Activated naive CD8-positive, alpha-beta T cell treated with anti-CD3 and anti-CD28 coated beads, Interleukin-2, amount 10 ng/mL, durations not matched to agents 7 days and 5 days (primary cell): ENCODE data around the gene VWA5B1. TPM values are rescaled to one million over a fixed set of nuclear protein-coding genes. Genes with fewer than 3 reads are reported as not detected.

Experiments used
- ATAC-seq: fragments of 150-1000 bp; cut with Tn5 transposase; one replicate; pipeline ENCODE4 v1.10.0; 2021; ENCODE audit warnings: low read depth, moderate library complexity
- POLR2A ChIA-PET: fragments of 350-600 bp; sonication (Branson Sonifier 250); formaldehyde crosslinking; loops from one replicate; lab custom pipeline; 2021; ENCODE audit warnings: antibody characterized with exemption; lab: Charles Lee
- DNase-seq: peaks from one replicate; pipeline ENCODE4 v3.0.0; 2021
- H3K27ac Mint-ChIP-seq: one replicate; pipeline ENCODE4 v1.8.0; 2022; ENCODE audit warnings: mild to moderate bottlenecking, mixed read lengths
- H3K27me3 Mint-ChIP-seq: one replicate; pipeline ENCODE4 v1.8.0; 2022; ENCODE audit warnings: mild to moderate bottlenecking, moderate library complexity, mixed read lengths
- H3K36me3 Mint-ChIP-seq: one replicate; pipeline ENCODE4 v1.8.0; 2021; ENCODE audit warnings: mild to moderate bottlenecking, mixed read lengths
- H3K4me1 Mint-ChIP-seq: one replicate; pipeline ENCODE4 v1.8.0; 2021; ENCODE audit warnings: mixed read lengths
- H3K4me3 Mint-ChIP-seq: one replicate; pipeline ENCODE4 v1.8.0; 2022; ENCODE audit warnings: mild to moderate bottlenecking, moderate library complexity, mixed read lengths
- H3K9me3 Mint-ChIP-seq: one replicate; pipeline ENCODE4 v1.8.0; 2021; ENCODE audit warnings: mixed read lengths
- total RNA-seq, 2 experiments: library from RNA; stranded (reverse); gene quantifications; one replicate each; pipeline ENCODE4 v1.2.3, GENCODE V29; 2021

VWA5B1 gene
- total RNA-seq, 2 experiments from 2014 or later: not detected

DNA sequence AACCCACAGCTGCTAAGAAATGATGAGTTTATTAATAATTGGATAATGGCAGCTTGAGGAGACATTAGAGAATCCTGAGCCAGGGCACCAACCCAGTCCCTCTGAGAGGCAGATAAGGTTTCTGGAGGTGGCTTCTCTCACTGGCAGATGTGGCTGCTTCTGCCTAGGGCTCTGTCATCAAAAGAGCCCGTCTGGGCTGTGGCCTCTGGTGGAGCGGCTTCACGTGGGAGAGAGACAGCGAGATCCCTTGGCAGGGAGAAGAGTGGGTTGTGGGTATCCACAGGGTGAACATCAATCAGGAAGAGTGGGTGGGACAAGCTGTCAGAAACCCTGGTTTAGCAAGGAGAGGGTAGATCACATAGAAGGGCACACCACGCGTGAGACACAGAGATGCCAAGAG lies 30.0 kb downstream of the VWA5B1 start:
- Mint-ChIP-seq H3K9me3 (no peaks in the 10 kb centered on the region), H3K4me1 (peaks cover 20% of the 10 kb centered on the region), H3K27ac (peak overlapping the region; percentile 3), H3K4me3 (no peak overlapping the region), H3K36me3 (no peaks in the 10 kb centered on the region), H3K27me3 (peaks cover 8% of the 10 kb centered on the region)
- DNase-seq (no peak), ATAC-seq (no peak)
- POLR2A ChIA-PET: interaction anchor here (0.6 kb wide), 1 partner anchor 347 kb away, joined by 3 read pairs; no protein-coding TSS in a partner anchor

DNA sequence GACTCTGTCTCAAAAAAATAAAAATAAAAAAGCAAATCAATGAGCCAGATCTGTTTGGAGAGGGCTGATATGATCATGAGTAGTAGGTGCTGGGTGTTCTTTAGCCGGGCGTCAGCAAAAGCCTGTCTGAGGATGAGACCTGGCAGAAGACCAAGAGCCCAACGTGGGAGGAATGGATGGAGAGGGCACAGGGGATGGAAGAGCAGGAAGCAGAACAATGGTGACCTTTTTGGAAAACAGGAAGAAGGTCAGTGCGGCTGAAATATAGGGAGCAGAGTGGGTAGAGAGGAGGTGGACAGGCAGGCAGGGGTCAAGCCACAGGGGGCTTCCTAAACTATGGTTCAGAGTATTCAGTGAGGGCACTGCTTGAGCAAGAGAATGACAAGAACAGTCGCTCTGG lies 30.9 kb downstream of the VWA5B1 start:
- Mint-ChIP-seq H3K27me3 (peaks cover 16% of the 10 kb centered on the region), H3K4me3 (peak overlapping the region; percentile 67), H3K9me3 (no peaks in the 10 kb centered on the region), H3K27ac (peak overlapping the region; percentile 82), H3K4me1 (peaks cover 20% of the 10 kb centered on the region), H3K36me3 (no peaks in the 10 kb centered on the region)
- POLR2A ChIA-PET: no interaction called here
- no peak for DNase-seq
- ATAC-seq: no peak

DNA sequence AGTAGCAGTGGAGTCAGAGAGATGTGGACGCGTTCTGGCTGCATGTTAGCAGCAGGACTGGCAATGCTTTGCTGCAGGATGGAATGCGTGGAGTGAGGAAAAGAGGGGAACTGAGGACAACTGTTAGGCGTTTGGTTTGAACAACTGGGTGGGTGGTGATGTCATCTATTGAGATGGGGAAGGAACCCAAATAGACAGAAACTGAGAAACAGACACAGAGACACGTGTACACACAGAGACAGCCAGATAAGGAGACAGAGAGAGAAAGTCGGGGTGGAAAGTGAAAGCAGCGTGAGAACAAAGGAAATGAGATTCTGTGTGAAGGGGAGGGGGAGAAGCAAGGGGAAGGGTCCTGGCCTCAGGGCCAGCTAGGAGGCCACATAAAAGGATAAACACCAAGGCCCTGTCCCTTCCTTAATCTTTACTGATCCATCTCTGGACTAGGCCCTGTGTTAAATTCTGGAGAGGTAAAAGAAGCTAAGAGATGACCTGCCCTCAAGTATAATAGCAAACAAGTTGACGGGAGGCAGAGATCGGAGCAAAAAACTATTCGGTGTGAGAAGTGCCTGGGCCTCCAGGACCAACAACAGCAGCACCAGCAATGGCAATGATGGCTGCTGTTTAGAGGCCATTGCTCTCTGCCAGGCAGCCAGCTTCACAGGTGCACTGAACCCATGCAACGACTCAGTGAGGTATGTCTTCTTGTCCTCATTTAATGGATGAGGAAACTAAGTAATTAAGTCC lies 31.6 kb downstream of the VWA5B1 start:
- Mint-ChIP-seq H3K27me3 (peaks cover 17% of the 10 kb centered on the region), H3K9me3 (no peaks in the 10 kb centered on the region), H3K36me3 (no peaks in the 10 kb centered on the region), H3K4me1 (peaks cover 20% of the 10 kb centered on the region), H3K27ac (peak overlapping the region; percentile 82), H3K4me3 (peak overlapping the region; percentile 67)
- POLR2A ChIA-PET: no interaction called here
- peak; percentile 47 for ATAC-seq
- no peak for DNase-seq

DNA sequence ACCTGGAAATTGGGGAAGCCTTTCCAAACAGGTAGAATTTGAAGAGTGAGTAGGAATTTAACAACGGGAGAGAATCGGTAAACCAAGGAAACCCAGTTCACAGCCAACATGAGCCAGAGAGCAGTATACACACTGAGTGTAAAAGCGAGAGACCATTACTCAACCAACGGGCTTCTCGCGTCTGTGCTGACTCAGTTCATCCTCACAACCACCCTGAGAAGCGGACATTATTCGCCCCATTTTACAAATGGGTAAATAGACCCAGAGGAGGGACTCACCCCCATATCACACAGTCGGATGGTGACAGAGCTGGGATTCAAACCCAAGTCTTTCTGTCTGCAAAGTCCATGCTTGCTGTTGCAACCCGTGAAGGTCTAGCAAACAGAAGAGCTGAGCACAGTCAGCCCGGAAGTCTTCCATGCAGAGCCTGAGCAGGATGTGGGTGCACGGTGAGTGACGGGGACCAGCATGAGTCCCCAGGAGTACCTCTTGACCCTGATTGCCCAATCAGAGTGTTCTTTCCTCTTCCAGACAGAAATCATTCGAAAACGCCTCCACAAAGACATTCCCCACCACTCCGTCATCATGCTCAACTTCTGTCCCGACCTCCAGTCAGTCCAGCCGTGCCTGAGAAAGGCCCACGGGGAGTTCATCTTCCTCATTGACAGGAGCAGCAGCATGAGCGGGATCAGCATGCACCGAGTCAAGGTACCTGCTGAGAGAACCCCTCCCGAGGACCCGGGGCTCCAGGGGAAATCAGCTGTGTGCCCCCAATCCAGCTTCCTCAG lies 32.3 kb downstream of the VWA5B1 start:
- peak overlapping the region; percentile 82 for H3K27ac Mint-ChIP-seq
- H3K36me3 Mint-ChIP-seq: no peaks in the 10 kb centered on the region
- peak overlapping the region; percentile 67 for H3K4me3 Mint-ChIP-seq
- H3K27me3 Mint-ChIP-seq: peaks cover 25% of the 10 kb centered on the region
- no peaks in the 10 kb centered on the region for H3K9me3 Mint-ChIP-seq
- POLR2A ChIA-PET: no interaction called here
- ATAC-seq (peak; percentile 85), DNase-seq (no peak)
- H3K4me1 Mint-ChIP-seq: peaks cover 20% of the 10 kb centered on the region

DNA sequence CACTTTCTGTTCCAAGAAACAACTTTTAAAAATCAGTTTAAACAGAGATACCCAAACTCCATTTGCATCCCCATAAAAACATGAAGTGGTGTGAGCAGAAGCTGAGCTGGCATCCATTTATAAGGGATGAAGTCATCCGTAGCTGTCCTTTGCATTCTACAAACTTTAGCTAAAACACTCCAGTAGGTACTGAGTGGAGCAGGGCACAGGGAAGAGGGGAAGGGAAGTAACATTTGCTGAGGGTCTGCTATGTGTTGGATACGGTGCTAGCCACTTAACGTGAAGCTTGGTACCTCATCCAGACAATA lies 32.9 kb downstream of the VWA5B1 start:
- Mint-ChIP-seq H3K36me3 (no peaks in the 10 kb centered on the region), H3K4me1 (peaks cover 20% of the 10 kb centered on the region), H3K27me3 (peaks cover 26% of the 10 kb centered on the region), H3K27ac (no peak overlapping the region), H3K9me3 (no peaks in the 10 kb centered on the region), H3K4me3 (no peak overlapping the region)
- POLR2A ChIA-PET: no interaction called here
- ATAC-seq: no peak
- no peak for DNase-seq

DNA sequence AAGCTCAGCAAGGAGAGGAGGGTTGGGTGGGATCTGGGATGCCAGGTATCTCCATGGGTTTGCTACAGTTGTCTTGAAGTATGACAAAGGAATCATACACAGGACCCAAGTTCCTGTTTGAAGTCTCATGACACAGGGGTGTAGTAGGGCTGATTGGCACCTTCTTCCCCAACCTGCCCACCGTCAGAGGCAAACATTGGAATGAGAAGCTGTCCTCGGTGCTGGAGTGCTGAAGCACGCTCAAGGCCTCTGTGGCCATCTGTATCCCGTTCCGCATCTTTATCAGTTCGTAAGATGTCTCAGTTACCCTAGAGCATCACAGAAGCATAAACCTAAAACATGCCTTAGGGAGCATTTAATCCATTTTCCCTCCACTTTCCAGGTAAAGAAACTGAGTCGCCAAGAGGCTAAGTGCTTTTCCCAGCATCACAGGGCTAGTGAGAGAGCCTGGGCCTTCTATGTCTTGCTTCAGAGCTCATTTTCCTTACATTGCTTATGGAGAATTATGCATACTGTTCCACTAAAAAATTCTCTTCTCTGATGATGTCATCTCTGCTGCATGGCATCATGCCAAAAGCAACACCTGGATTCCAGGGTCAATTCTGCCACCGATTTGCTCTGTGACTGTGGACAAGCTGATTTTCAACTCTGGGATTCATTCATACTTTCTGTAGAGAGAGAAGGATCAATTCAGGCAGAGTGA lies 34.2 kb downstream of the VWA5B1 start:
- Mint-ChIP-seq H3K4me1 (peaks cover 20% of the 10 kb centered on the region), H3K4me3 (no peak overlapping the region), H3K27me3 (peaks cover 26% of the 10 kb centered on the region), H3K9me3 (no peaks in the 10 kb centered on the region), H3K27ac (no peak overlapping the region), H3K36me3 (no peaks in the 10 kb centered on the region)
- no peak for DNase-seq
- POLR2A ChIA-PET: no interaction called here
- ATAC-seq: no peak

DNA sequence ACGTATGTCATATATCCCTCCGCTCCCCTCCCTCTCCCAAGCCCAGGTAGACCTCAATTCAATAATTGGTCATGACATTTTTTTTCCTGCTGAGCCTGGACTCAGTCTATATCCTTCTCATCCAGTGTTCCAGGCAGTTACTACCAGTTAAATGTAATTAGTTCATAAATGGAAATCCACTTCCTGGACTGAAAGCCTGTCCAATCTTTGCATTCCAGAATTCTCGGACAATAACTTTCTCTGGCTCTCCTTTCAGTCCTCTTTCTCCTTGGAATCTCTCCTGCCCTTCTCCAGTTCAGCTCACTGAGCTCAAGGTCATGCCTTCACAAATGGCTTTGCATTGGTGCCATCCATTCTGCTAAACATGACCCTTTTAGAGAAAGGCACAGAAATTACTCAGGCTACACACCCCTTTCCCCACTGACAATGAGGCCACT lies 34.8 kb downstream of the VWA5B1 start:
- Mint-ChIP-seq H3K9me3 (no peaks in the 10 kb centered on the region), H3K4me3 (no peak overlapping the region), H3K36me3 (no peaks in the 10 kb centered on the region), H3K27me3 (peaks cover 26% of the 10 kb centered on the region), H3K4me1 (peaks cover 20% of the 10 kb centered on the region), H3K27ac (no peak overlapping the region)
- POLR2A ChIA-PET: no interaction called here
- ATAC-seq (no peak), DNase-seq (no peak)

DNA sequence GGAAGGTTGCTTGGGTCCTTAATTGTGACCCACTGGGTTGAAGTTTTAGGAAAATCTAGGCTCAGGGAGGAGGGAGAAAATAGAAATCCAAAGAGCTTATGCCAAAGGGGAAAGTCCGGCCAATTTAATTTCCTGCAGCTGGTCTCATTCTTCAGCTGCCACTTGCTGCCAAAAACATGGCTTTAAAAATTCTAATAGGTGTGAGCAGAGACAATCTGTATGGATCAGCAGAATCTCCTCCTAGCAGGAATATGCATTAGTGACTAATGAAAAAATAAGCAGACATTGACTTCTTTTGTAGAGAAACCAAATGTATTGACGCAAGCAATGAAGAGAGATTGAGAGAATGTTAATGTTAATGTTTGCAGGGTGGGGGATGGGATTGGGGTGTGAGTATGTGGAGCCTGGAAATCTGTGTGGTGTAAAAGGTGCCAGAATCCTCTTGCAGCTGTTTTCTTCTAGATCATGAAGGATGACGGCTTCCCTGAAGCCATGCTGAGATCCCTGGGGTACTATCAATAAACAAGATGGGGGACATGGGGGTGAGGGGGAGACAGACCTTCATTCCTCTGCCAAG lies 35.3 kb downstream of the VWA5B1 start:
- H3K27me3 Mint-ChIP-seq: peaks cover 26% of the 10 kb centered on the region
- H3K4me3 Mint-ChIP-seq: no peak overlapping the region
- H3K9me3 Mint-ChIP-seq: no peaks in the 10 kb centered on the region
- H3K4me1 Mint-ChIP-seq: peaks cover 18% of the 10 kb centered on the region
- DNase-seq (no peak), ATAC-seq (no peak)
- H3K27ac Mint-ChIP-seq: no peak overlapping the region
- no peaks in the 10 kb centered on the region for H3K36me3 Mint-ChIP-seq
- POLR2A ChIA-PET: no interaction called here

DNA sequence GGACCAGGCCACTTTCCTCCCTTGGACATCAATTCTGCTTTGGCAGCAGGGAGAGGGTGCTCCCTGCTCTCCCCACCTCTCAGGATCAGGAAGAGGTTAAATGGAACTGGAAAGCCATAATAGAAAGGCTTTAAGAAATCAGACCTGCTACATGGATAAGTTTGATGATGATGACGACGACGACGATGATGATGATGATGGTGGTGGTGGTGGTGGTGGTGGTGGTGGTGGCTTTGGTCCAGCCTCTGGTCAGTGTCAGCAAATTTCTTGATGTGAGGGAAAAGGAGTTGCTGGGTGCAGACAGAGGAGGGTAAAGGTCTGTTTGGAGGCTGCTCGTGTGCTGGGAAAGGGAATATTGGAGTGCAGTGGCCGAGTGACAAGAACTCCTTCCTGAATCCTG lies 36.8 kb downstream of the VWA5B1 start:
- Mint-ChIP-seq H3K4me1 (peaks cover 7% of the 10 kb centered on the region), H3K9me3 (no peaks in the 10 kb centered on the region), H3K36me3 (no peaks in the 10 kb centered on the region), H3K4me3 (no peak overlapping the region), H3K27ac (no peak overlapping the region), H3K27me3 (peaks cover 23% of the 10 kb centered on the region)
- POLR2A ChIA-PET: no interaction called here
- ATAC-seq (no peak), DNase-seq (no peak)

DNA sequence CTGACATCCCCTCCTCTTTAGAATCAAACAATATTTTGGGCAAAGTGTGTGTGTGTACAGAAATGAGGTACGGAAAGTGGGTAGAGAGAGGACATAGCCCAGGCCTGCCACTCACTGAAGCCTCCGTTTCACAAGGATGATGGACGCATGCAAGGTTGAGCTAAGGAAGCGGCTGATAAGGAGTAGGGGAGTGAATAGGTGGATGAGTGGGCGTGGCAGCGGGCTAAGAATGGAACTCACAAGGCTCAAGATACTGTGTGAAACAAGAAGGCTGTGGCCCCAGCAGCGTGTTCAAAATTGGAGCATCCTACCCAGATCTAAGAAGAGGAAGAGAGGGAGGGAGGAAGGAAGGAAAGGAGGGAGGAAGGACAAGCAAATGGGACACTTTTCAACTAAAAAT lies 37.5 kb downstream of the VWA5B1 start:
- Mint-ChIP-seq H3K27ac (no peak overlapping the region), H3K36me3 (no peaks in the 10 kb centered on the region), H3K4me1 (peaks cover under 1% of the 10 kb centered on the region), H3K9me3 (no peaks in the 10 kb centered on the region), H3K27me3 (peaks cover 21% of the 10 kb centered on the region), H3K4me3 (no peak overlapping the region)
- DNase-seq (no peak), ATAC-seq (no peak)
- POLR2A ChIA-PET: no interaction called here

DNA sequence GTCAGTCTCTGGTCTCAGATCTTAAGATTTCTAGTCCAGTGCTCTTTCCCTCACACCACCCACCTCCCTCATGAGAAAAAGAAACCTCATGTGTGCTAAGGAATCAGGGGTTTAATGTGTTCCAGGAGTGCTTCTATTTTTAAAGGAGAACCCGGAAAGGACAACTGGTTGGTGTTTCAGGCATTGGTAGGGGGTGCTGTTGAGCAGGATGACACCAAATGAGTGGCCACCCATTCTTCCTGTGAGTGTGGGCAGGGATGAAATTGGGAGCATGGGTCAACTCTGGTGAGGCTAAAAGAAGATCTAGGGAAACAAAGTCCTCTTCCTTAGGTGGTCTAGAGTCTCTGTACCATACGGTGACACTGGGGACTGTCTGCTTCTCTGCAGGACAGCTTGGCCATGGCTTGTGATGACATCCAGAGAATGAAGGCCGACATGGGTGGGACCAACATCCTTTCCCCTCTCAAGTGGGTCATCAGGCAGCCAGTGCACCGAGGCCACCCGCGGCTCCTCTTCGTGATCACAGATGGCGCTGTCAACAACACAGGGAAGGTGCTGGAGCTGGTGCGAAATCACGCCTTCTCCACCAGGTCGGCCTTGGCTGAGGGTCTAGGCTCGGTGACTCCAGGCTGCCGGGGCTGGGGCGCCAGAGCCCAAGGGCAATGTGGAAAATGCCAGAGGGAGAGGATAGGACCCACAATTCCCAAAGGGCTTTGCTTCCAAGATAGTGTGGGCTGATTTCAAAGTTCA lies 39.3 kb downstream of the VWA5B1 start:
- no peak for ATAC-seq
- POLR2A ChIA-PET: no interaction called here
- H3K27ac Mint-ChIP-seq: no peak overlapping the region
- H3K27me3 Mint-ChIP-seq: peaks cover 23% of the 10 kb centered on the region
- no peaks in the 10 kb centered on the region for H3K9me3 Mint-ChIP-seq
- H3K4me1 Mint-ChIP-seq: no peaks in the 10 kb centered on the region
- no peak for DNase-seq
- H3K36me3 Mint-ChIP-seq: no peaks in the 10 kb centered on the region
- H3K4me3 Mint-ChIP-seq: no peak overlapping the region

DNA sequence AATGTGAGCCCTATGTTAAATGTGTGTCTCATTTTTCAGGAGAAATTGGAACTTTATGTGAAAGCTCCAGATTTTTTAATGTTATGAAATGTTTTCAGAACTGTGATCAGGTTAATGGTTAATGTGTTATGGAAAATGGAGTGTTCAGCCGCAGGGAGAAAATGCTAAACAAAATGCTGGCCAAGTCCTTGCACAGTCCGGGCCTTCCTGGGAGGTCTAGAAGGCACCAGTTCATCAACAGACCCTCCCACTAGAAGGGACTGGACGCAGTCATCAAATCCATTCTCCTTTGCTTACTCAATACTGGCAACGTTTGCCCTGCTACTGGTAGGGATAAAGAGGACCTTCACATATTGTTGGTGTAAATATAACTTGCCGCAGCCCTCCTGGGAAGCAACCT lies 43.4 kb downstream of the VWA5B1 start:
- H3K27ac Mint-ChIP-seq: no peak overlapping the region
- peaks cover 6% of the 10 kb centered on the region for H3K27me3 Mint-ChIP-seq
- DNase-seq (no peak), ATAC-seq (no peak)
- no peak overlapping the region for H3K4me3 Mint-ChIP-seq
- no peaks in the 10 kb centered on the region for H3K9me3 Mint-ChIP-seq
- H3K4me1 Mint-ChIP-seq: no peaks in the 10 kb centered on the region
- POLR2A ChIA-PET: no interaction called here
- no peaks in the 10 kb centered on the region for H3K36me3 Mint-ChIP-seq

DNA sequence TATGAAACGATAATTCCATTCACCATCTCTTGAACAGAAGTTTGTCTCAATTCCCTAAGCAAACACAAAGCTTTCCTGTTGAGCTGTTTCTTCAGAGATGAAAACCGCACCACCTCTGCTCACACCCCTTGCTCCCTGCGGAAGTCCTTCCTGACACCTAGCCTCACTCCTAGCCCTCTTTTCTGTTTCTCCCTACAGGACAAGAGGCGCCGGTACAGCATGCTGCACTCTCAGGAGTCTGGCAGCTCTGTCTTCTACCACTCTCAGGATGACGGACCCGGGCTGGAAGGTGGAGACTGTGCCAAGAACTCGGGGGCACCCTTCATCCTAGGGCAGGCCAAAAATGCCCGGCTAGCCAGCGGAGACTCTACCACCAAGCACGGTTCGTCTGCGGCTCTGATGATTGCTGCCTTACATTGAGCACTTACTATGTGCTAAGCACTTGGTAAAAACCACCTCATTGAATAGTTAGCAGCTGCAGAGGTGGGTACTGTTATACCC lies 45.5 kb downstream of the VWA5B1 start:
- H3K27me3 Mint-ChIP-seq: peaks cover 6% of the 10 kb centered on the region

More for the DNA sequence above, 45.5 kb downstream of the VWA5B1 start:
- no peaks in the 10 kb centered on the region for H3K9me3 Mint-ChIP-seq
- POLR2A ChIA-PET: no interaction called here
- H3K4me3 Mint-ChIP-seq: no peak overlapping the region
- ATAC-seq (no peak), DNase-seq (no peak)
- no peaks in the 10 kb centered on the region for H3K4me1 Mint-ChIP-seq
- H3K36me3 Mint-ChIP-seq: no peaks in the 10 kb centered on the region
- no peak overlapping the region for H3K27ac Mint-ChIP-seq
